GM18951 (cell line): Measurements from ENCODE around the gene ZMIZ1.
A peak's percentile ranks its signal among the peaks of the same experiment; 100 is the strongest.

ENCODE experiments used
- POLR2A ChIP-seq: IDR thresholded peaks from 4 replicates; pipeline ENCODE4 v1.6.1; 2011; ENCODE audit warnings: mild to moderate bottlenecking; ENCODE audit not compliant: insufficient read length, insufficient read depth; ENCODE audit errors: extremely low read depth
- in situ Hi-C: fragments of 300-500 bp; cut with MboI; formaldehyde crosslinking; loops from one replicate; pipeline ENCODE4 v1.12.0; 2022; ENCODE audit warnings: low sequenced_read_pairs, mixed read lengths, inconsistent platforms; ENCODE audit not compliant: unreplicated experiment

Gene ZMIZ1

GRCh38 chr10:79342811-79343561 lies 274.2 kb downstream of the ZMIZ1 start:
- in situ Hi-C loops: no loop called here
- no peak for TF ChIP-seq POLR2A

DNA sequence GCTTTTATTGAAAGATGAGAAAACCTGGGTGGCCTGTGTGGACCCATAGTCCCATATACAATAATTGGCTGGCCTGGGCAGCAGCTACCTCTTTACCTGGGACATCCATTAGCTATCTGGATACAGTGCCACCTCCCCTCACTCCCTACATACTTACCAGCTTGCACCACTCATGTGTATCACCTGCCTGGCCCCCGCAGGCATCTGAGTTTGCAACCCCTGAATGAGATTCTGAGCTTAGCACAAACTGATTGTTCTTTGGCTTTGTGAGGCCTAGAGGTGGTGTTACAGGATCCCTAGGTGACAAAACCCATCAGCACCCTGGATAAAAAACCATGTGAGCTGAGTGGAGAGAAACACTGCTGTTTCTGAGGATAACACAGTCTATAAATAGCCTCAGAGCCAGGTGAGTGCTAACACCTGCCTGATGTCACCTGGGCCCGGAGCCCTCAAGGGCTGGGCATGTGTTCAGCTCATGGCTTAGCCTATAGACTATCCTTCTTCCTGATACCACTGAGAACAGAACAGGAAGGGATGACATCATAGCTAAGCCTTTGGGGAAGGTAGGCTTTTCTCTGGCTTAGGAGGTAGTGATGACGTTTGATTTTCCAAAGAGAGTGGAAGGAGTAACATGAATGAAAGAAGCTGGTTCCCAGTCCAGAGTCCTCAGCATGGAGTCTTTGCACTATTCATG lies 275.9 kb downstream of the ZMIZ1 start:
- in situ Hi-C loops: no loop called here
- no peak for TF ChIP-seq POLR2A

DNA sequence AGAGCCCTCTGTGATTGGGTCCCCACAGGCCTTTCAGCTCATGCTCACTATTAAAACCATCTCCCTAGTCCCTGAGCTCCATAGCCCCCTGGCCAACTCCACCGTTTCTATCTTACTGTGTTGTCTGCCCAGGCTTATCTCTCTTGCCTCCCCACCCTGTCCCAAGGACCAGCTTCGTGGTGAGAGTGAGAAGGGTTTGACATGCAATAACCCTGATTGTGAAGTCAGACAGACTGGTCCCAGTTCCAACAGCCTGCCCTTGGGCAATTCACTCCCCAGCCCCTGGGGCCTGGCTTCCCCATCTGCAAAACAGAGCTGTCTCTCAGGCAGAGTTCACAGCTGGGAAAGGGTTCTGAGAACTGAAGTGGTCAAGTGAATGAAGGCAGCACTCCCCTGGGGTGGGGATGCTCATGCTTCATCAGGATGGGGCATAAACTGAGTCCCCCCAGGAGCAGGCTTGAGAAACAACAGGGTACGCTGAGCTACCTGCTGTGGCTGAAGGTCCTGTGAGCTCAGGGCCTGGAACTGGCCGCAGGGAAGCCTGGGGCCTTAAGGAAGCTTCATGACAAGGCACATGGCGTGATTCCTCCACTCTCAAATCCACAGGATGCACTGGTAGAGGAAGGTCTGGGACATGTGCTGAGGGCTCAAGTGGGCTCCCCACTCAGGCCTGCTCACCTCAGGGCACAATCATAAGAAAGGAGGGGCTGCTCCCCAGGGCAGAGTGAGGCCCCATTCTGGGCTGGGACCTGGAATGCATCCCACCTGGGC lies 276.7 kb downstream of the ZMIZ1 start:
- TF ChIP-seq POLR2A: no peak
- in situ Hi-C loops: no loop called here

- TF ChIP-seq POLR2A: no peak
- in situ Hi-C loops: no loop called here
These were observed 277.2 kb downstream of the ZMIZ1 start for GRCh38 chr10:79346012-79346340.

DNA sequence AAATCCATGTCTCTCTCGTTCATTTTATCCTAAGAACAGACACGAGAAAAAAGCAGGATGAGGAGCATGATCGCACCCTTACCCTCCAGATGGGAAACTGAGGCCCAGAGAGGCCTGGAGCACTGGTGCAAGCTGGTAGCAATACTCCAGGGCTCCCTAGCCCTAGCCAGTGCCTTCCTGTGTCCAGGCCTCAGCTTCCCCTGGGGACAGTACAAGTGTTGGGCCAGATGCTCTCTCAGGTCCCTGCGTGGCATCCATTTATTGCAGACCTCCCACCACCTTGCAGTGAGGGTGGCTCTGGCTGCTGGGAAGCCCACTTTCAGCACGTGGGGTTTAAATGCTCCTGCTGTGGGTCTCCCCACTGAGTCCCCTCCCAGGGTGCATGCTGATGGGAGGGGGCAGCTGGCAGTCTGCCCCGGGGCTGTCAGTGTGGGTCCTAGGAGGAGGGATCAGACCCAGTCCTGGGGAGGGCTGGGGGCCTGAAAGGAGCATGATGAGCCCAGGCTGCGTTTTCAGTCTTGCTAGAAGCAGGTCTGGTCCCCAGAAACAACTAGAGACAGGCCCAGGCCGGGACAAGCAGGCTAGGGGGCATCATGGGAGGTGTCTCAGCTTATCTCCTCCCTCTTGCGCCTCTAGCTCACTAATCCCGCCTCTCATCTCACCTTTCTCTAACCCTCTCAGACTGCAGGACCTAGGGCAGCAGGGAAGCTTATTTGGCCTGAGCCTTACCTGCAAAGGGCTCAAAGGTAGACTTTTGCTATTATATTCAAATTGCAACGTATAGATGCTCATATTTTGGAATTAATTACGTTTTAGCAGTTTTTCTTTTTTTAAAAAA lies 277.8 kb downstream of the ZMIZ1 start:
- in situ Hi-C loops: no loop called here
- TF ChIP-seq POLR2A: no peak

GRCh38 chr10:79347226-79347893 lies 278.6 kb downstream of the ZMIZ1 start, which contains the start of gene PPIF:
Gene PPIF, plus strand, starts transcription at chr10:79347469. Its CDS starts 80 bp downstream, at chr10:79347549.
- peak; percentile 95 for TF ChIP-seq POLR2A
- in situ Hi-C loops: no loop called here

- TF ChIP-seq POLR2A: peak; percentile 21
- in situ Hi-C loops: no loop called here
These were observed 279.3 kb downstream of the ZMIZ1 start for GRCh38 chr10:79347894-79348639.

- in situ Hi-C loops: no loop called here
- TF ChIP-seq POLR2A: no peak
These were observed 279.8 kb downstream of the ZMIZ1 start for GRCh38 chr10:79348640-79348988.

DNA sequence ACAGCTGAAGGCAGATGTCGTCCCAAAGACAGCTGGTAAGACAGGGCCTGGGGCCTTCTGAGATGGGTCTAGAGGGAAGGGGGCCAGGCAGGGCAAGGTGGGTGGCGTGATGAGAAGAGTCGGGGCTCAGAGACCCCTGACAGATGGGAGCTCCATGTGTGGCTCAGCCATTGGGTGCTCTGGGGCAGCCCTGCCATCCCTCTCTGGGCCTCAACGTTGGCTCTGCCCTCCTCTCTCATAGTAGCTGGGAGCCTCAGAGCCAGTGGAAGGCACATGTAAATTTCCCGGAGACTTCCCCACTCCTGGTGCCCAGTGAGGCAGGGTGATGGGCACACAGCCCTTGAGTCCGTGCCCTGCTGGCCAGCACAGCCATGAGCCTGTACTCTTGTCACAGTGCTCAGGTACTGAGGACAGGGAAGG lies 280.3 kb downstream of the ZMIZ1 start:
- in situ Hi-C loops: no loop called here
- no peak for TF ChIP-seq POLR2A

DNA sequence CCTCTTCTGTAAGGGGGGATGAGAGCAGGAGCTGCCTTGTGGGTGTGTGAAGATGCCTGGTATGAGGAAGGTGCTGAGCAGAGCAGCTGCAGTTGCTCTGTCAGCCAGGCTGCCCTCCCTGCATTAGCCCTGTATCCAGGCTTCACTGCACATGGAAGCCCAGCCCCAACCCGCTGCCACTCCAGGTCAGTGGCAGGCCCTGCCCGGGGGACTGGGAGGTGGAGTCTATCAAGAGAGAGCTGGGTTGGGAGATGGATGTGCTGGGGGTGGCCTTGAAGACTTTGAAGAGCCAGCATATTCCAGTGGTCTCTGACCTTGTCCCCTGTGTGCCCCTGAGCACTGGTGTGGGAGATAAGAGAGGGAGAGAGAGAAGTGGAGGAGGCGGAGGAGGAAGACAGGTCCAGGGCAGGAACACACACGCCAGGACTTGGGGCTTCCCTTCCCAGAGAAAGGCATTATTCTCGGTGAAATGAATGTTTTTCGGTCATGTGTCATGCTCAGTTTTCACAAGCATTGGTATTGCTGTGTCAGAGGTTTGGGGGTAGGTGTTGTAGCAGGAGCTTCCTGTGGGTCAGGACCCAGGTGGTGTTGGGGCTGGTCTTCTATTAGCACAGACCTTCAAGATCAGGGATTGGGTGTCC lies 281.1 kb downstream of the ZMIZ1 start:
- in situ Hi-C loops: no loop called here

DNA sequence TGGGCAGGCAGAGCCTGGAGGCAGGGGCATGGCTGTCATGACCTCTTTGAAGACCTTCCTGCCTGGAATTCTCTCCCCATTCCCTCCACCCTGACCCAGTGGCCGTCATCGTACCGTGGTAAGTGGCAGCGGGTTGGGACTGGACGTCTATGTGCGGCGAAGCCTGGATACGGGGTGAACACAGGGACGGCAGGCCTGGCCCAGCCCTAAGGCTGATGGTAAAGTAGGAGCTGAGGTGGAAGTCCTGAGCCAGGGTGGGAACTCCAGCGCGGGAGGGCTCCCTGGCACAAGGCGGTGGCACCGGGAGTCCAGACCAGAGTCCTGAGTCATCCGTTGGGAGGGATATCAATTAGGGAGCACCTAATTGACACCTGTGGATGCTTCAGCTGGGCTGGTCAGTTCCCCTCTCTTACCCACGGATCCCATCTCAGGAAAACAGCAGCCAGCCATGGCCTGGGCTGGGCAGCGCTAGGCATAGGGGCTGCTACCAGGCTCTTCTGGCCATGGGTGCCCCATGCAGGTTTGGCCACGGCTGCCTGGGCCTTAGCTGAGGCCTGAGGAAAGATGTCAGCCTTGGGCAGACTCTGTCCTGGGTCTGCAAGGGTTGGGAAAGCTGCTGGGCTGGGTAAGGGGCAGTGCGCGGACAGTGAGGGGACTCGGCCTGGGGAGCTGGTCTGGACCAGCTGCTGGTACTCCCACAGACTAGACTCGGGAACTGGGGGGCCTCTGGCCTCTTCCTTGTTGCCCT lies 281.8 kb downstream of the ZMIZ1 start:
- in situ Hi-C loops: no loop called here

More for the DNA sequence above, 281.1 kb downstream of the ZMIZ1 start:
- TF ChIP-seq POLR2A: no peak

DNA sequence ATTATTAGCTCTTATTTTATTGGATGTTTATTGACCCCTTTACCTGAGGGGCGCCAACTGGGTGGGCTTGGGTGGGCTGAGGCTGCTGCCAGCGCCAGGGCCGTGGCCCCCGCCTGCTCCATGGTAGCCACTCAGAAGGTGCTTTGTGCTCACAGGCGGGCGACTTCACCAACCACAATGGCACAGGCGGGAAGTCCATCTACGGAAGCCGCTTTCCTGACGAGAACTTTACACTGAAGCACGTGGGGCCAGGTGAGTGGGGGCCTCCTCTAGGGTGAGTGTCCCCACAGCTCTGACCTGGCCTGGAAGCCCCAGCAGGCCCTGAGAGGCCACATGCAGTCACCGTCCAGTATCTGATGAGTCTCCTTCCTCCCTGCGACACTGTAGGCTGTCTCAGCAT lies 282.6 kb downstream of the ZMIZ1 start:
- in situ Hi-C loops: no loop called here
- no peak for TF ChIP-seq POLR2A

More for the DNA sequence above, 281.8 kb downstream of the ZMIZ1 start:
- peak; percentile 13 for TF ChIP-seq POLR2A
